ENCODE results near the gene MARS1. TPM values are rescaled to one million over a fixed set of nuclear protein-coding genes. Genes with fewer than 3 reads are reported as not detected.
"Not testable (repeated sequence)": the region's sequence is repeated elsewhere in the genome, so short reads cannot be mapped to it uniquely, and the experiment has no call there.

Gene MARS1
- total RNA-seq, 1 donor: 90.3 TPM

DNA sequence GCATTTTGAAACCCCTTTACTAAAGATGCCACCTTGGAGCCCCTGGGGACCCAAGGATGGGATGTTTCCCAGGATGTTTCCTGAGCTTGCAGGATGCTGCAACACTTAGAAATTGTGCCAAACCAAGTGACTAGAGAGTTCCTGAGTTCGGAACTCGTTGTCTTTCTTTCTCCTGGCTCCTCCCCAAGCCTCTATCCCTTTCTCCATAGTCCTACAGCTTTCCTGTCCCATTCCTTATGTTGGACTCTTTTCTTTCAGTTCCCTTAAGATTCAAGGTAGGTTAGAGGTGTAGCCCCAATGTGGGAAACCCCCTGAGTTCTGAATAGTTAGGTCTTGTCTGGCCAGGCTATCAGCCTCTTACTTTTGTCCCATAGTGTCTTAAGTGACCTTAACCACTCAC is 60.6 kb downstream of the MARS1 start:
- H3K4me1 ChIP-seq (ENCODE audit: insufficient read depth, low read length): peaks cover 21% of the 10 kb centered on the region
- H3K9me3 ChIP-seq (ENCODE audit: low read depth, low read length): no peaks in the 10 kb centered on the region
- no peak overlapping the region for H3K4me3 ChIP-seq (ENCODE audit: low read length)
- peaks cover 27% of the 10 kb centered on the region for H3K27me3 ChIP-seq (ENCODE audit: insufficient read depth, low read length)

DNA sequence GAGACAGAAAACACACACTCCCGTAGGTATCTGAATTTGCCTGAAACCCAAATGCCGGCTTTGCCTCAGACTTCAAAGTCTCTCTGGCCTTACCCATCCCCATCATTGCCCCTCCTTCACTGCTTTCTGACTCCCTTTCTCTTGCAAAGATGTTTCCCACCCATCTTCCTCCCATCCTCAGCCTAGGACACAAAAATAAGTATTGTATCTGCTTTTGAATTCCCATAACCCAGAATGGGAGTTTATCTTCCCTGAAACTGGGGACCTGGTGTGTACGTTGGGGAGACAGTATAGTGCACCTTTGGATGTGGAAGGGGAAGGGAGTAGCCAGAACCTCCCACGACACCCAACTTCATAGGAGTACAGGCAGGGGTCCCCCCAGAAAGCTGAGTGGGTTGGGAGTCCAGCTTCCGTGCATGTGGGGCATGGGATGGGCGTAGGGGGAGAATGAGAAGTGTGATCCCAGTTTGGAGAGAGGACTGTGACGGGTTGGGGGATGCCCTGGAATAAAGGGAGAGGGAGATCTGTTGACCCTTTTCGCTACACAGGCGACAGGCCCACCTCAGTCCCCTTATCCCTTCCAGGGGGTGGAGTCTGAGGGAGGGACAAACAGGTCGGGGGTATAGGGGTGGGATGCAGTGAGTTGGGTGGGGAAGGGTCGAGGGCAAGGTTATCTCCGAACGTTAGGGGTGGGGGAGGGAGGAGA is 61.5 kb downstream of the MARS1 start:
- Histone ChIP-seq H3K9me3 (ENCODE audit: low read depth, low read length) (no peaks in the 10 kb centered on the region), H3K27me3 (ENCODE audit: insufficient read depth, low read length) (peaks cover 27% of the 10 kb centered on the region), H3K4me1 (ENCODE audit: insufficient read depth, low read length) (peaks cover 21% of the 10 kb centered on the region), H3K4me3 (ENCODE audit: low read length) (no peak overlapping the region)

DNA sequence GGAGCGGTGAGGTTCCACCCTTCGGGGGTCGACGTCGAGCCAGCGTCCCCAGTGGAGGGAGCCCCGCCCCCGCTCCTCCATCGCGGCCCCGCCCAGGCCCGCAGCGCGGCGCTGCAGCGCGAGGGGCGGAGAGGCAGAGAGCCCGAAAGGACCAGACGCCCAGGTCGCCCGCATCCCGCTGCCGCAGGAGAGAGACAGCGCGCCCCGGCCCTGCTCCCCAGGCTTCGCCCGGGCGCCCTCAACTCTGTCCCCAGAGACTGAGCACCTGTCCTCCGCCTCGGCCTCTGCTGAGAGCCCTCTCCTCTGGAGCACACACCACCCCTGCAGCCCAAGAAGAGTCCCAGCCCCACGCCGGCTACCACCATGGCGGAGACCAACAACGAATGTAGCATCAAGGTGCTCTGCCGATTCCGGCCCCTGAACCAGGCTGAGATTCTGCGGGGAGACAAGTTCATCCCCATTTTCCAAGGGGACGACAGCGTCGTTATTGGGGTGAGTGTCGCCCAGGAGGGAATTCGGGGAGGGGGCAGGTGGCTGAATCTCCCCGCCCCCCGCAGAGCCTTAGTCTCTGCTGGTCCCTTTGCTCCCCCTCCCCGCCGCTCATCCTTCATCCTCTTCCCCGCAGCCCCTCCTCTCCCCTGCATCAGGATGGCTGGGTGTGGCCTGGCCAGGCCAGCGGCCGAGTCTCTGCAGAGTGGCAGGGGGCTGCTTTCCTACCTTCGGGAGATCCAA is 62.2 kb downstream of the MARS1 start, which contains the start of gene KIF5A:
Gene KIF5A, plus strand, starts transcription at position 136 of the 732 bp plus-strand sequence. Its CDS starts 228 bp downstream, at position 364.
- Histone ChIP-seq H3K4me1 (ENCODE audit: insufficient read depth, low read length) (peaks cover 16% of the 10 kb centered on the region), H3K4me3 (ENCODE audit: low read length) (peak within 1 kb of the TSS; percentile 21), H3K27me3 (ENCODE audit: insufficient read depth, low read length) (peaks cover 27% of the 10 kb centered on the region), H3K9me3 (ENCODE audit: low read depth, low read length) (no peaks in the 10 kb centered on the region)

DNA sequence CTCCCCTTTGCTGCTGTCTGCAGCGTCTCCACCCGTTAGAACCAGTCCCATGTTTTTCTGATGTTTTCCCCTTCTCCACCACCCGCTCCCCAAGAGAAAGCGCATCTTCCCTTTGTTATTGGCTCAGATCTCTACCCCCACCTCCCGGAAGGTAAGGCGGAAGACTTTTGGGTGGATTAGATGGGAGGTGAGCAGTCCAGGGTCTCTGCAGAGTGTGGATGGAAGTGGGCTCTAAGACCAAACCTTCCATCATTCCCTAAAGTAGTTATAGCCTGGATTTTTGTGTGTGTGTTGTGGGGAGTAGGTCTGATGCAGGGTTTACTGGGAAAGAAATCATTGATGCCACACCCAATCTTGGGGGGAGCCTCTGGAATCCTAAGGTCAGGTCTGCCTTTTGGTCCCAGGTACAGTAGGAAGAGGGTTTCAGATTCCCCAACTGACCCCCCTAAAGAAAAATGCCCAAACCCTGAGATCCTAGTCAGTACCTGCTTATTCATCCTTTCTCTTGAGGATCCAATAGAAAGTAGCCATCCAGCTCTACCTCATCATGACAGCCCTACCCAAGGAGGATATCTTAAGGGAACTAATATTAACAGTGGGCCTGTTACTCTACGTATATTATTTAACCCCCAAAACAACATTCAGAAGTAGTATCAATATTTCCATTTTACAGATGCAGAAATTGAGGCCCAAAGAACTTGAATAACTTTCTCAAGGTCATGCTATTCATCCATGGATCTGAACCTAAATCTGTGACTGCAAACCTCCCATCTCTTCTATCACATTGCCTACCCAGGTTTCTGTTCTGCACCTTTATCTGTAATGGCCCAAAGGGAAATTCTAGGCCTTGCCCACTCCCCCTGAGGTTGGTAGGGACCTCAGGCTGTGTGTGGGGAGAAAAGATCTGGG is 63.0 kb downstream of the MARS1 start:
- Histone ChIP-seq H3K27me3 (ENCODE audit: insufficient read depth, low read length) (peaks cover 27% of the 10 kb centered on the region), H3K4me3 (ENCODE audit: low read length) (no peak overlapping the region)

DNA sequence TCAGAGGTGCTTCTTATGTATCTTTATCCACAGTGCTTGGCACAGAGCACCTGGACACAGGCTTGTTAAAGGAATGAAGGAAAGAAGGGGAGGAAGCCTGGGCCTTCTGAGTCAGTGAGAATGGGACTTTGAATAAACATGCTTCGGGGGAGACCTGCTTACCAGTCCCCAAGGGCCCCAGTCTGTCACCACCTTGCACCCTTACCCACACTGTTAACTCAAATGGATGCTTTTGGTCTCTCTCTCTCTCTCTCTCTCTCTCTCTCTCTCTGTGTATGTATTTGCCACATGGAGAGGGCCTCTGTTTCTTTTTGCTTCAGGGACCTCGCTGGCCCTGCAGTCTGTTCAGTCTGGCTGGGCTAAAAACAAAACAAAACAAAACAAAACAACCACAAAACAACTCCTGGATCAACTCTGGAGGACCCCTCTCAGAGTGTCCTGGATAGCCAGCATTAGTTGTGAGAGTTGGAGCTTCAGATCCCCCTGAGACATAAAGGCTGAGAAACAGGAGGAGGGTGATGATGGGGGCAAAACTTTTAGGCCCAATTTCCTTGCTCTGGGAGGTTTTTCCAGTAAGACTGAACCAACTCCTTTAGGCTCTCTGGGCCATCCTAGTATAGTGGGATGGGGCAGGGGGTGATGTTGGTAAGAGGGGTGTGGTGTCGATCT is 63.9 kb downstream of the MARS1 start:
- Histone ChIP-seq H3K4me3 (ENCODE audit: low read length) (no peak overlapping the region), H3K27me3 (ENCODE audit: insufficient read depth, low read length) (peaks cover 27% of the 10 kb centered on the region), H3K4me1 (ENCODE audit: insufficient read depth, low read length) (no peaks in the 10 kb centered on the region), H3K9me3 (ENCODE audit: low read depth, low read length) (no peaks in the 10 kb centered on the region)

More for the DNA sequence above, 63.0 kb downstream of the MARS1 start:
- Histone ChIP-seq H3K9me3 (ENCODE audit: low read depth, low read length) (no peaks in the 10 kb centered on the region), H3K4me1 (ENCODE audit: insufficient read depth, low read length) (peaks cover 8% of the 10 kb centered on the region)

DNA sequence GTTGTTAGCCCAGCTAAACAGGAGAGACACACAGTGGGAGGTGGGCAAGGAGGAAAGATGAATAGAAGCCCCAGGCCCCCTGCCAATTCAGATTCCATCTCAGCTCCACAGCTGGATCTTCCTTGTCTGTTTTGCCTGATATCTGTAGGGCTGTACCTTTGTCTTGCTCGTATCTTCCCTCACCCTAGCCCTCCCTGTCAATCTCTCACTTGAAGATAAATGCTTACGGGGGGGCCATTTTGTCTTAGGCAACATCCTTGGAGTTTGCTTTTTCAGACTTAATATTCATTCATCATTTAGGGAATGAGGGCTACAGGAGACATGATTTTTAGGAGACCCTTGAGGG is 64.4 kb downstream of the MARS1 start:
- Histone ChIP-seq H3K9me3 (ENCODE audit: low read depth, low read length) (no peaks in the 10 kb centered on the region), H3K27me3 (ENCODE audit: insufficient read depth, low read length) (peaks cover 27% of the 10 kb centered on the region), H3K4me3 (ENCODE audit: low read length) (no peak overlapping the region), H3K4me1 (ENCODE audit: insufficient read depth, low read length) (no peaks in the 10 kb centered on the region)

DNA sequence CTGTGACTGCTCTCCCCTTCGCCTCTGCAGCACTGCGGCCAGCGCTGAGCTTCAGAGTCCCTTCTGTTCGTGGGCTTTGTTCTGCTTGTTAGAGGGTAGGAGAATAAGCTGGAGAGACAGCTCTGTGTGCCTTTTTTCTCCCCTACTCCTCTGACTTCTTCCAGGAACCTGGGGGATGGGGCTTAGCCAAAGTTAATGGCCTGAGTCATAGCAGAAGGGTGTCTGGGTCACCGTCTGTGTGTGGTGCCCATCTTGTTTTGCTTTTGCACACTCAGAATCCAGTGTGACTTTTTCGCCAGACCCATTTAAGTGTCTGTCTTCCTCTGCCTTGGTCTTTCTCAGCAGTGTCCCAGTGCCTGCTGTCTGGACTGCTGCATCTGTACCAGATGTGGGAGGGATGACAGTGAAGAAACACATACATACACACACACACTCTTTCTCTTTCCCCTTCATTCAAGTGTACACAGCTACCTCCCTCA is 65.0 kb downstream of the MARS1 start:
- Histone ChIP-seq H3K4me1 (ENCODE audit: insufficient read depth, low read length) (no peaks in the 10 kb centered on the region), H3K4me3 (ENCODE audit: low read length) (no peak overlapping the region), H3K27me3 (ENCODE audit: insufficient read depth, low read length) (peaks cover 27% of the 10 kb centered on the region), H3K9me3 (ENCODE audit: low read depth, low read length) (no peaks in the 10 kb centered on the region)

DNA sequence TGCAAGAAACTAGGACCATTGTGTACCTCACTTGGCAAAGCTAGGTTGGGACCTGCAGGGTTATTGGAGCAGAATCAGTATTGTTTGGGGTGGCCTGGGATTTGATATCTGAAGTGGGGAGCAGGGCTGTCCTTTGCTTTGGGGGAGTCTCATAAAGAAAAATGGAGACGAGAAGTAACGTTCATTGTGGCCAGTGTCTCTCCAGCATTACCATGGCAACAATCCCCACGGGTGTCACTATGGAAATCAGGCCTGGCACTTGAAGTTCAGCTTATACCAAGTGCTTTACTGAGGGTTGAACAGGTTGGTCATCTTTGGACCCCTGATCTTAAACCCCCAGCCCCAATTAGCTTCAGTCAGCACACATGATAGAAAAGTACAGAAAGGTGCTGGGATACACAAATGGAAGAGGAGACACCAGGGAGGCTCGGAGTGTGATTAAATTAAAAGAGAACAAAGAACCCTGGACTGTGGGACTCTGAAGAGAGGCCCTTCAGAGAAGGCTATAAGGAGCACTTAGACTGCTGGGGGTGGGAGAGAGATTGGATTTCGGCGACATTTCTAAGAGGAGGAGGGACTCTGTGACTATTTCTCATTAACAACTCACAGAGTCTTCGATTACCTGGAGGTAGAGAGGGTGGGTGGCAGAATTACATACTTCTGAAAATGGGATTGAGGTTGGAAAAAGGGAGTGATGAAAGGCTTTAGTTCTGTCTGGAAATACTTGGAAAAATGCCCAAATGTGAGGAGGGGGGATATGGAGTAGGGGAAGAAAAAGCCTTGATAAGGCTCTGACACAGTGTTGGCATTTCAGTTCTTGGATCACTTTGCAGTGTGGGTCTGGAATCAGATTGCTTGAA is 65.7 kb downstream of the MARS1 start:
- Histone ChIP-seq H3K9me3 (ENCODE audit: low read depth, low read length) (no peaks in the 10 kb centered on the region), H3K27me3 (ENCODE audit: insufficient read depth, low read length) (peaks cover 23% of the 10 kb centered on the region), H3K4me1 (ENCODE audit: insufficient read depth, low read length) (no peaks in the 10 kb centered on the region), H3K4me3 (ENCODE audit: low read length) (no peak overlapping the region)

DNA sequence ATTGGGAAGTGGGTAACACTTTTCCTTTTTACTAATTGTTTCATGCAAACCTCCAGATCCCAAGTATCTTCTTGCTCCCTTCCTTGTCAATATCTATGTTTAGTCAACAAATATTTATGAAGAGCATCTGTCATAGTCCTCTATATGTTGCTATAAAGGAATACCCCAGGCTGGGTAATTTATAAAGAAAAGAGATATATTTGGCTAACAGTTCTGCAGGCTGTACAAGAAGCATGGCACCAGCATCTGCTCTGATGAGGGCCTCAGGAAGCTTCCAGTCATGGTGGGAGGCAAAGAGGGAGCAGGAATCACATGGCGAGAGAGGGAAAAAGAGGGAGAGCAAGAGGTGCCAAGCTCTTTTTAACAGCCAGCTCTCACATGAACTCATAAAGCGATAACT is 66.6 kb downstream of the MARS1 start:
- Histone ChIP-seq H3K4me3 (ENCODE audit: low read length) (no peak overlapping the region), H3K27me3 (ENCODE audit: insufficient read depth, low read length) (peaks cover 15% of the 10 kb centered on the region), H3K9me3 (ENCODE audit: low read depth, low read length) (no peaks in the 10 kb centered on the region), H3K4me1 (ENCODE audit: insufficient read depth, low read length) (no peaks in the 10 kb centered on the region)

DNA sequence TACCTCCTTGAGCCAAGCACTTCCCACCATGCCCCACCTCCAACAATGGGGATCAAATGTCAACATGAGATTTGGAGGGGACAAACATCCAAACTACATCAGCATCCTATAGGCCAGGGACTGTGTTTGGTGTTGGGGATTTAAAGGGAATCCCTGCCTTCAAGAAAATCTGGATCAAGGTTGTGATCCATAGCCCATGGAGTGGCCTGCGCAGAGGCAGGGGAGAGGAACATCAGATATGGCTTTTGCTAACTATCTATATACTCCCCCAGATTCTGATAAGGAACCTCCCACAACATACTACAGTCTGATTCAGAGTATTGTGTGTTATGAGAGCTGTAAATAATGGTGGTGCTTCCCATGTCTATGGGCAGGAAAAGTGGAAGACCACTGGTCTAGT is 67.0 kb downstream of the MARS1 start:
- Histone ChIP-seq H3K9me3 (ENCODE audit: low read depth, low read length) (no peaks in the 10 kb centered on the region), H3K4me3 (ENCODE audit: low read length) (no peak overlapping the region), H3K4me1 (ENCODE audit: insufficient read depth, low read length) (no peaks in the 10 kb centered on the region), H3K27me3 (ENCODE audit: insufficient read depth, low read length) (peaks cover 13% of the 10 kb centered on the region)

DNA sequence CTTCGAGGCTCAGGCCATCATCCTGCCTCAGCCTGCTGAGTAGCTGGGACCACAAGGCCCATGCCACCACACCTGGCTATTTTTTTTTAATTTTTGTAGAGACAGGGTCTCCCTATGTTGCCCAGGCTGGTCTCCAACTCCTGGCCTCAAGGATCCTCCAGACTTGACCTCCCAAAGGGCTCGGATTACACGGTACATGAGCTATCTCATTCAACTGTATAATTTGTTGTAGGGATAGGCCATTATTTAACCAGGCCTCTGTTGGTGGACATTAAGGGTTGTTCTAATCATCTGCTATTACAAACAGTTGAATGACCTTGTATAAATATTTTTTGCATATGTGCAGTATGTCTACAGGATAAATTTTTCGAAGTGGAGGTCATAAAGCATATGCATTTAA is 71.0 kb downstream of the MARS1 start:
- H3K4me3 ChIP-seq (ENCODE audit: low read length): no peak overlapping the region
- no peaks in the 10 kb centered on the region for H3K4me1 ChIP-seq (ENCODE audit: insufficient read depth, low read length)
- H3K27me3 ChIP-seq (ENCODE audit: insufficient read depth, low read length): no peaks in the 10 kb centered on the region
- H3K9me3 ChIP-seq (ENCODE audit: low read depth, low read length): no peaks in the 10 kb centered on the region

DNA sequence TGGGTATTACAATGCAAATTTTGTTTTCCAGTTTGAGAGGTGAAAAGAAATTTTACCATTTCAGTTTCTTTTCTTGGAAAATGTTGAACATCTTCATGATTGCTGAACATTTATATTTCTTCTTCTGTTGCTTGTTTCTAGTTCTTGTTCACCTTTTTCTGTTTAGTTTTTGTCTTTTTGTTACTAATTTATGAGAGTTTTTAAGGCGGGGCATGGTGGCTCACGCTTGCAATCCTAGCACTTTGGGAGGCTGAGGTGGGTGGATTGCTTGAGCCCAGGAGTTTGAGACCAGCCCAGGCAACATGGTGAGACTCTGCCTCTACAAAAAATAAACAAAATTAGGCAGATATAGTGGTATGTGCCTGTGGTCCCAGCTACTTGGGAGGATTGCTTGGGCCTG is 72.6 kb downstream of the MARS1 start:
- H3K9me3 ChIP-seq (ENCODE audit: low read depth, low read length): no peaks in the 10 kb centered on the region
- H3K4me3 ChIP-seq (ENCODE audit: low read length): no peak overlapping the region
- H3K4me1 ChIP-seq (ENCODE audit: insufficient read depth, low read length): no peaks in the 10 kb centered on the region
- no peaks in the 10 kb centered on the region for H3K27me3 ChIP-seq (ENCODE audit: insufficient read depth, low read length)

DNA sequence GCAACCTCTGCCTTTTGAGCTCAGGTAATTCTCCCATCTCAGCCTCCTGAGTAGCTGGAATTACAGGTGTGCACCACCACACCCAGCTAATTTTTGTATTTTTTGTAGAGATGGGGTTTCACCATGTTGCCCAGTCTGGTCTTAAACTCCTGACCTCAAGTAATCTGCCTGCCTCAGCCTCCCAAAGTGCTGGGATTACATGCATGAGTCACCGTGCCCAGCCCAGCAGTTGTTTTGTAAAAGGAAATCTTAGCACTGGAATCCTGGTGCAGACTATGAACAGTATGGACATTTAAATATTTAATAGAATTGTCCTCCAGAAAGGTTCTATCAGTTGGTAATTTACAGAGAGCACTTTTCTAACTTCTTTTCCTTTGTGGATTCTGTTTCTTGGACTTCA is 73.2 kb downstream of the MARS1 start:
- H3K4me3 ChIP-seq (ENCODE audit: low read length); H3K9me3 ChIP-seq (ENCODE audit: low read depth, low read length); H3K4me1 ChIP-seq (ENCODE audit: insufficient read depth, low read length); H3K27me3 ChIP-seq (ENCODE audit: insufficient read depth, low read length): not testable (repeated sequence)

DNA sequence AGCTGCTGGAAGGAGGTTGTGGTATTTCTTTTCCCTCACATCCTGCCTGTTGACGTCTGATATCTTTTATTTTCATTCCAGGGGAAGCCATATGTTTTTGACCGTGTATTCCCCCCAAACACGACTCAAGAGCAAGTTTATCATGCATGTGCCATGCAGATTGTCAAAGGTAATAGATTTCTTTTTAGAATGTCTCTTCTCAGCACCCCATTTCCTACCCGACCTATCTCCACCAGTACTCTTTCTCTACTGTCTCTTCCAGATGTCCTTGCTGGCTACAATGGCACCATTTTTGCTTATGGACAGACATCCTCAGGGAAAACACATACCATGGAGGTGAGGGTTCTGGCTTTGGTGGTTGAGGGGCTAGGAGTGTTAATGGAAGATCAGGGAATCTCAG is 75.5 kb downstream of the MARS1 start:
- no peaks in the 10 kb centered on the region for H3K4me1 ChIP-seq (ENCODE audit: insufficient read depth, low read length)
- H3K4me3 ChIP-seq (ENCODE audit: low read length): no peak overlapping the region
- H3K27me3 ChIP-seq (ENCODE audit: insufficient read depth, low read length): no peaks in the 10 kb centered on the region
- H3K9me3 ChIP-seq (ENCODE audit: low read depth, low read length): no peaks in the 10 kb centered on the region
